GM12801 (cell line): Measurements from ENCODE around the gene TF.

ENCODE experiments used
- CTCF ChIP-seq: IDR thresholded peaks from one replicate; pipeline ENCODE4 v1.5.1; 2011; ENCODE audit warnings: control low read depth; ENCODE audit not compliant: insufficient read length; ENCODE audit errors: extremely low read depth

Gene TF

GRCh38 chr3:133821767-133822638 lies 75.8 kb downstream of the TF start:
- no peak for TF ChIP-seq CTCF

GRCh38 chr3:133824961-133825485 lies 78.8 kb downstream of the TF start:
- TF ChIP-seq CTCF: no peak

DNA sequence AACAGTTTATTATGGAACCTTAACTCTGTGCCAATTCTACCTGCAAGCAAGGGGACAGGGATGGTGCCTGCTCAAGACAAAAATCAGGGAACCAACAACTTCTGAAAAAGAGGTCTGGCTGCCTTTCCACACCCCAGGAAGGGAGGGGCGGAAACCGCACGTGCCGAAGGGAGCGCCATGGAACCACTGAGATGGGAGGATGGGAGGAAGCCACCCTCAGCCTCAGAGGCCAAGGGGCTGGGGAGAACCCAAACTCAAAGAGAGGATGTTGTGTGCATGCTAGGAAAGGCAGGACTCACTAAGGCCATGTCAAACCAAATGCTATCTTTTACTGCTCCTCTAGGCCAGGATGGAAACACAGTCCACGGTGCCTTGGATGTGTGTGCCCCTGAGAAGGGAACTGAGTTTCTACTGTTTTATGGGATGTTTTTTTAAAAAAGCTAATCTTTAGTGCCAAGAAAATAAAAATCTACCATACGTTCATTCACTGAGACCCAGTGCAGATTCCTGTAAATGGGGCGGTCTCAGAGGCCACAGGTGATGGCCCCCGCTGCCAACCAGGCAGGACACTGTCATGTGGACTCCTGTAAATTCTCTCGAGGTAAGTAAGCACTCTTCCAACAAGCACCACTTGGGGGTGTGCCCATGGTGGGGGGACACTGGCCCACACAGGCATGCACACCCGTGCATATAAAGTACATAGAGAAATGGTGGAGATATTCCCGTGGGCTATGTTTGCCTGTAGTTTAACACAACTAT lies 80.0 kb downstream of the TF start:
- no peak for TF ChIP-seq CTCF

- TF ChIP-seq CTCF: no peak
Observed at GRCh38 chr3:133827136-133827535, 80.9 kb downstream of the TF start.

GRCh38 chr3:133827684-133828083 lies 81.5 kb downstream of the TF start:
- no peak for TF ChIP-seq CTCF

DNA sequence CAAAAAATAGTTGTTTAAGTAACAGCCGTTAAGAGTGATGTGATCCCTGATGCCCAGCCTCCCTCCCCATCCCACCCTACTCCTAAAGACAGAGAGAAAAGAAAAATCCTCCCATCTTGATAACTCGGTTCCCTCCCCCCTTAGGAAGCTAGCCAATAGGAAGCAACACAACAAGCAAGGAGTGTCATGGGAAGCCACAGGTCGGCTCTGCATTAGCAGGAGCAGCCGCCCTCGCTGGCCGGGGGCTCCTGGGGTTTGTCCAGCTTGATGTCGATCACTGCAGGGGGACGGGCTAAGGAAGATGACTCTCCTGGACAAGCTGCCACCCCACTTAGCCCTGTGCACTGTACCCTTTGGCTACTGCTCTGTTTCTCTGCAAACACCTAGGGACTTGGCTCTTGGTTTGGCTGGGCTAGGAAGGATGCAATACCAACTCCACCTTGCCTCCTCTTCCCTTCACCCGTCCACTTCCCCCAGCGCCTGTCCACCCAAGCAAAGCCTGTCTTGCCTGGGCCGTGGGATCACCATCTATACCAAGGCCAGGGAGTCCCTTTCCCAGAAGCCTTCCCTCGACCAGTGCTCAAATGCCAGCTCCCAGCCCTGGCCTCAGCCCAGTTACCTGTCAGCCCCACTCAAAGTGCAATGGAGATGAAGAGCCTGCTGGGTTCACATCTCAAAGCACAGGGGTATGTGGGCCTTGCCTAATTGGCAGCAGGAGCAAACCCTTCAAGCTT lies 82.5 kb downstream of the TF start:
- no peak for TF ChIP-seq CTCF

DNA sequence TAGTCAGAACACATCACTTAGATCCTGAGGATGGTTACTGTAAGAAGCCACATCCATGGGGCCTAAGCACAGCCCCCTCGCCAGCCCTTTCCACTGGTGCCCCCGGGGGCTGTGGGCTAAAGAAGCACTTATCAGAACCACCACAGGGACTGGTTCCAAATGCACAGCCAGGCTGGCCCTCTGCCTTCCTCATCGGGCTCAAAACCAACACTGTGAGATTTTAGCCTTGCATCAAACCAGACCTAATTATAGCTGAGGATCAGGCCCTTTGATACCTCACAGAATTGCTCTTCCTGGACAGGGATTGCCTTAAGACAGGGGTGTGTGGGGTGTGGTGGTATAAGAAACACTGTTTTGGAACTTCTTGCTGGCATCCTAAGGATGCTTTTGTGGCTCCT lies 83.1 kb downstream of the TF start:
- no peak for TF ChIP-seq CTCF
